IMR-90 (cell line): ENCODE results near the gene CCDC88B. TPM values are rescaled to one million over a fixed set of nuclear protein-coding genes. Genes with fewer than 3 reads are reported as not detected.

ENCODE experiments used
- ATAC-seq: fragments of 200-7000 bp; cut with Tn5 transposase; 2 replicates; pipeline ENCODE4 v1.9.1; 2020; ENCODE audit warnings: low read depth, mild to moderate bottlenecking, moderate library complexity
- BruUV-seq: library from RNA; stranded (reverse); fragments of 400-500 nt; replicated peaks from 2 replicates; lab custom pipeline; 2021; lab: Mats Ljungman, UMichigan
- CTCF ChIA-PET: fragments of 300-600 bp; formaldehyde crosslinking; extraction: SDS; loops from one replicate; lab custom pipeline; 2021; ENCODE audit warnings: antibody characterized with exemption; lab: Yijun Ruan, JAX
- POLR2A ChIA-PET: fragments of 300-600 bp; sonication (Branson Sonifier 250); formaldehyde crosslinking; loops from one replicate; lab custom pipeline; 2022; ENCODE audit warnings: antibody characterized with exemption; ENCODE audit not compliant: unreplicated experiment; lab: Charles Lee
- DNase-seq: peaks from one replicate; pipeline ENCODE4 v3.0.0; 2013
- H2AFZ ChIP-seq: replicated peaks from 2 replicates; pipeline ENCODE3; 2013; ENCODE audit warnings: low read length, mild to moderate bottlenecking; ENCODE audit not compliant: poor library complexity
- H2AK5ac ChIP-seq: 2 replicates; pipeline ENCODE4 v1.6.1; 2013; ENCODE audit warnings: low read depth, low read length, inconsistent platforms
- H2AK9ac ChIP-seq: replicated peaks from 2 replicates; pipeline ENCODE3; 2013; ENCODE audit warnings: mild to moderate bottlenecking, low read depth, low read length, moderate library complexity; ENCODE audit not compliant: poor library complexity
- H2BK120ac ChIP-seq: 2 replicates; pipeline ENCODE4 v1.6.1; 2013; ENCODE audit warnings: low read depth, low read length, inconsistent platforms
- H2BK15ac ChIP-seq: 3 replicates; pipeline ENCODE4 v1.6.1; 2013; ENCODE audit warnings: low read depth, low read length, inconsistent platforms
- H2BK20ac ChIP-seq: 2 replicates; pipeline ENCODE4 v1.6.1; 2013; ENCODE audit warnings: low read depth, mild to moderate bottlenecking, inconsistent platforms, low read length, moderate library complexity
- H2BK5ac ChIP-seq: 2 replicates; pipeline ENCODE4 v1.6.1; 2013; ENCODE audit warnings: mild to moderate bottlenecking, low read depth, low read length, inconsistent platforms; ENCODE audit not compliant: poor library complexity, severe bottlenecking
- H3K14ac ChIP-seq: replicated peaks from 2 replicates; pipeline ENCODE4 v1.6.1; 2013; ENCODE audit warnings: low read depth, low read length, inconsistent platforms
- H3K18ac ChIP-seq: 2 replicates; pipeline ENCODE4 v1.6.1; 2013; ENCODE audit warnings: low read depth, low read length, control low read depth
- H3K23ac ChIP-seq: 2 replicates; pipeline ENCODE4 v1.6.1; 2013; ENCODE audit warnings: low read depth, low read length, inconsistent platforms
- H3K27ac ChIP-seq: 2 replicates; pipeline ENCODE4 v1.5.1; 2013; ENCODE audit warnings: mild to moderate bottlenecking, control low read depth, low read length; ENCODE audit not compliant: insufficient read depth
- H3K27me3 ChIP-seq: 2 replicates; pipeline ENCODE4 v1.6.1; 2013; ENCODE audit warnings: low read length; ENCODE audit not compliant: control insufficient read depth, insufficient read depth
- H3K36me3 ChIP-seq: 2 replicates; pipeline ENCODE4 v1.6.1; 2013; ENCODE audit warnings: low read length, mixed read lengths; ENCODE audit not compliant: control insufficient read depth, insufficient read depth
- H3K4ac ChIP-seq: 2 replicates; pipeline ENCODE4 v1.6.1; 2013; ENCODE audit warnings: low read depth, low read length, inconsistent platforms
- H3K4me1 ChIP-seq: 2 replicates; pipeline ENCODE4 v1.6.1; 2013; ENCODE audit warnings: low read length, mixed read lengths; ENCODE audit not compliant: control insufficient read depth, insufficient read depth
- H3K4me2 ChIP-seq: 2 replicates; pipeline ENCODE4 v1.6.1; 2013; ENCODE audit warnings: low read depth, mild to moderate bottlenecking, control low read depth, low read length, moderate library complexity
- H3K4me3 ChIP-seq: 2 replicates; pipeline ENCODE4 v1.5.1; 2013; ENCODE audit warnings: low read depth, mild to moderate bottlenecking, control low read depth, low read length, moderate library complexity; ENCODE audit not compliant: insufficient read depth
- H3K56ac ChIP-seq: 2 replicates; pipeline ENCODE4 v1.6.1; 2013; ENCODE audit warnings: low read length, inconsistent platforms; ENCODE audit not compliant: insufficient read depth; ENCODE audit errors: extremely low read depth
- H3K79me1 ChIP-seq, 2 experiments: 2 replicates each; pipeline ENCODE4 v1.6.1; 2013; ENCODE audit warnings: low read length in 2 of 2, inconsistent platforms in 1 of 2, low read depth in 1 of 2
- H3K9ac ChIP-seq: 2 replicates; pipeline ENCODE4 v1.6.1; 2013; ENCODE audit warnings: low read depth, low read length, control low read depth
- H3K9me1 ChIP-seq: 2 replicates; pipeline ENCODE4 v1.6.1; 2013; ENCODE audit warnings: low read length, inconsistent platforms; ENCODE audit not compliant: insufficient read depth
- H3K9me3 ChIP-seq: 2 replicates; pipeline ENCODE4 v1.6.1; 2013; ENCODE audit warnings: low read length; ENCODE audit not compliant: control insufficient read depth, insufficient read depth
- H4K20me1 ChIP-seq: 2 replicates; pipeline ENCODE4 v1.6.1; 2013; ENCODE audit warnings: low read length, inconsistent platforms; ENCODE audit not compliant: insufficient read depth
- H4K5ac ChIP-seq: 2 replicates; pipeline ENCODE4 v1.6.1; 2013; ENCODE audit warnings: mild to moderate bottlenecking, low read depth, low read length, control low read depth
- H4K8ac ChIP-seq, 2 experiments: 2 replicates each; pipeline ENCODE4 v1.6.1; 2013; ENCODE audit warnings: low read depth in 2 of 2, low read length in 2 of 2, control low read depth in 1 of 2, inconsistent platforms in 1 of 2
- H4K91ac ChIP-seq: 2 replicates; pipeline ENCODE4 v1.6.1; 2013; ENCODE audit warnings: low read depth, low read length, inconsistent platforms; ENCODE audit not compliant: insufficient read depth
- BHLHE40 ChIP-seq: fragments of 150-350 bp; IDR thresholded peaks from 2 replicates; pipeline ENCODE4 v1.6.1; 2016; ENCODE audit warnings: mild to moderate bottlenecking, low read depth, low read length
- CEBPB ChIP-seq: IDR thresholded peaks from 2 replicates; pipeline ENCODE4 v1.6.1; 2012; ENCODE audit warnings: low read depth, low read length, improper control_type of control experiment
- CHD1 ChIP-seq: IDR thresholded peaks from 2 replicates; pipeline ENCODE4 v1.6.1; 2012; ENCODE audit warnings: low read depth, low read length, improper control_type of control experiment
- FOS ChIP-seq: fragments of 150-350 bp; IDR thresholded peaks from 2 replicates; pipeline ENCODE4 v1.6.1; 2016; ENCODE audit warnings: low read depth, low read length
- MAFK ChIP-seq: IDR thresholded peaks from 2 replicates; pipeline ENCODE4 v1.6.1; 2012; ENCODE audit warnings: low read depth, low read length, improper control_type of control experiment
- MAZ ChIP-seq: IDR thresholded peaks from 2 replicates; pipeline ENCODE4 v1.6.1; 2012; ENCODE audit warnings: low read depth, mild to moderate bottlenecking, low read length, improper control_type of control experiment, moderate library complexity, borderline replicate concordance
- MXI1 ChIP-seq: IDR thresholded peaks from 2 replicates; pipeline ENCODE4 v1.6.1; 2012; ENCODE audit warnings: low read depth, mild to moderate bottlenecking, low read length, moderate library complexity, borderline replicate concordance
- NFE2L2 ChIP-seq: fragments of 150-350 bp; IDR thresholded peaks from 2 replicates; pipeline ENCODE4 v1.6.1; 2016; ENCODE audit warnings: low read depth, mild to moderate bottlenecking, low read length
- POLR2A ChIP-seq: IDR thresholded peaks from 2 replicates; pipeline ENCODE4 v1.6.1; 2012; ENCODE audit warnings: mild to moderate bottlenecking, low read depth, low read length
- RAD21 ChIP-seq: IDR thresholded peaks from 2 replicates; pipeline ENCODE4 v1.6.1; 2012; ENCODE audit warnings: low read length, improper control_type of control experiment
- RCOR1 ChIP-seq: IDR thresholded peaks from 2 replicates; pipeline ENCODE4 v1.6.1; 2012; ENCODE audit warnings: mild to moderate bottlenecking, low read length, improper control_type of control experiment; ENCODE audit not compliant: insufficient replicate concordance
- RFX5 ChIP-seq: IDR thresholded peaks from 2 replicates; pipeline ENCODE4 v1.8.0; 2012; ENCODE audit warnings: low read depth, mild to moderate bottlenecking, low read length, moderate library complexity
- SMC3 ChIP-seq: fragments of 150-350 bp; IDR thresholded peaks from 2 replicates; pipeline ENCODE4 v1.6.1; 2016; ENCODE audit warnings: low read depth, mild to moderate bottlenecking, antibody characterized with exemption, low read length, moderate library complexity
- WGBS, 2 experiments: methylation state at CpG; one replicate each; pipeline versions ENCODE4 v1.1.5 to v1.1.7; 2013; ENCODE audit warnings: missing lambda C conversion rate in 2 of 2; ENCODE audit not compliant: insufficient read length in 1 of 2; ENCODE audit errors: extremely low coverage in 2 of 2; 5-methylcytosine and 5-hydroxymethylcytosine counted together
- dilution Hi-C: fragments of 300-500 bp; cut with HindIII; formaldehyde crosslinking; loops from one replicate; pipeline ENCODE4 v1.14.3; 2018; ENCODE audit warnings: low sequenced_read_pairs; ENCODE audit not compliant: unreplicated experiment
- in situ Hi-C: fragments of 300-500 bp; cut with MboI; formaldehyde crosslinking; loops from 3 replicates; pipeline ENCODE4 v1.14.3; 2019; ENCODE audit warnings: low sequenced_read_pairs, inconsistent platforms, mixed read lengths
- intact Hi-C: fragments of 100-400 bp; cut with micrococcal nuclease; formaldehyde crosslinking; loops from 2 replicates; pipeline ENCODE4 v1.10.0; 2022
- polyA plus RNA-seq, 3 experiments: library from polyadenylated mRNA; depleted of rRNA; stranded (reverse); fragments of >200 nt; gene quantifications; 2 replicates each; pipeline ENCODE4 v1.2.3, GENCODE V29; 2012; ENCODE audit warnings: low replicate concordance in 1 of 3
- total RNA-seq: library from RNA; depleted of rRNA; stranded (reverse); fragments of >200 nt; gene quantifications from 2 replicates; pipeline ENCODE4 v1.2.3, GENCODE V29; 2012
- TF ChIP-seq, protein P1 (sequence below): conservative IDR thresholded peaks from 2 replicates; pipeline ENCODE4 v1.5.1; 2012; ENCODE audit warnings: mild to moderate bottlenecking, low read depth, low read length, improper control_type of control experiment
- TF ChIP-seq, protein P2 (sequence below): fragments of 150-350 bp; IDR thresholded peaks from 2 replicates; pipeline ENCODE4 v1.6.1; 2017; ENCODE audit warnings: mild to moderate bottlenecking, antibody characterized with exemption, low read length, low read depth
- TF ChIP-seq, protein P3 (sequence below): fragments of 150-350 bp; IDR thresholded peaks from 2 replicates; pipeline ENCODE4 v1.6.1; 2016; ENCODE audit warnings: low read depth, mild to moderate bottlenecking, low read length, moderate library complexity, borderline replicate concordance

CCDC88B gene
- total and polyA plus RNA-seq, 2 of the 4 experiments (the other 2 are of a cell fraction), result 1.3 to 2.5 TPM

DNA sequence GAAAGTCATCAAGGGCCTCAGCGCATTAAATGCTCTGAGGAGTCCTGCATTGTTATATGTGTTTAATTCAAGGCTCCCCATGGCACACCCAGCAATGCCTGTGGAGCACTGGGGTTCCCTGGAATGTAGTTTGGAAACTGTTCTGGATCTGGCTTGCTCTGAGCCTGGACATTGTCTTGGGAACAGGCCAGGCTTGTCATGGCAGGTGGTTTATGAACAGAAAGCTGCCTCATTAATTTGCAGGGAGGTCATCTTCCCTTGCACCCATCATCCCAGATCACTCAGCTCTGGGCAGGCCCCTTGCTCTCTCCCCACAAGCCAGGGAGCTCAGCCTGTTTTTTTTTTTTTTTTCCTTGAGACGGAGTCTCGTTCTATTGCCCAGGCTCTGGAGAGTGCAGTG is 51.8 kb downstream of the CCDC88B start:
- dilution Hi-C loops (no loop called here), intact Hi-C loops (no loop called here), in situ Hi-C loops (no loop called here)
- Histone ChIP-seq H3K4me3 (no peak overlapping the region), H3K4me1 (peaks cover 3% of the 10 kb centered on the region; the same call in 1 of the 2 replicates), H3K9ac (no peak overlapping the region), H2BK120ac (no peak overlapping the region), H3K23ac (no peak overlapping the region), H3K18ac (no peak overlapping the region), H2BK15ac (no peak overlapping the region), H3K79me1 (no peaks in the 10 kb centered on the region), H2BK5ac (no peak overlapping the region), H2AFZ (no peak overlapping the region), H3K27me3 (peaks cover 44% of the 10 kb centered on the region), H4K5ac (no peak overlapping the region), H4K20me1 (no peaks in the 10 kb centered on the region), H3K4me2 (no peak overlapping the region), H3K56ac (no peak overlapping the region), H3K9me1 (0 out of 2 replicates have a peak, but pooled peaks cover 4% of the 10 kb centered on the region), H3K27ac (no peak overlapping the region), H4K8ac (no peak overlapping the region), H2BK20ac (no peak overlapping the region), H3K36me3 (no peaks in the 10 kb centered on the region), H2AK5ac (no peak overlapping the region), H3K14ac (no peak overlapping the region), H3K4ac (no peak overlapping the region), H3K9me3 (peaks cover 3% of the 10 kb centered on the region), H2AK9ac (no peak overlapping the region), H4K91ac (no peak overlapping the region)
- WGBS, 2 experiments, result 80% methylated on average over 1 of the region's 3 CpGs; no CpG with 5 or more reads in 1 of the 2 experiments
- ChIA-PET POLR2A (no interaction called here), CTCF (interaction anchor here (0.6 kb wide), 1 partner anchor 86 kb away, joined by 3 read pairs; no protein-coding TSS in a partner anchor)
- ATAC-seq (no peak), DNase-seq (no peak)
- BruUV-seq, result no TSS peak
- TF ChIP-seq MXI1, result no peak
- TF ChIP-seq RCOR1, result no peak
- no peak for TF ChIP-seq SMC3
- TF ChIP-seq, protein P1, sequence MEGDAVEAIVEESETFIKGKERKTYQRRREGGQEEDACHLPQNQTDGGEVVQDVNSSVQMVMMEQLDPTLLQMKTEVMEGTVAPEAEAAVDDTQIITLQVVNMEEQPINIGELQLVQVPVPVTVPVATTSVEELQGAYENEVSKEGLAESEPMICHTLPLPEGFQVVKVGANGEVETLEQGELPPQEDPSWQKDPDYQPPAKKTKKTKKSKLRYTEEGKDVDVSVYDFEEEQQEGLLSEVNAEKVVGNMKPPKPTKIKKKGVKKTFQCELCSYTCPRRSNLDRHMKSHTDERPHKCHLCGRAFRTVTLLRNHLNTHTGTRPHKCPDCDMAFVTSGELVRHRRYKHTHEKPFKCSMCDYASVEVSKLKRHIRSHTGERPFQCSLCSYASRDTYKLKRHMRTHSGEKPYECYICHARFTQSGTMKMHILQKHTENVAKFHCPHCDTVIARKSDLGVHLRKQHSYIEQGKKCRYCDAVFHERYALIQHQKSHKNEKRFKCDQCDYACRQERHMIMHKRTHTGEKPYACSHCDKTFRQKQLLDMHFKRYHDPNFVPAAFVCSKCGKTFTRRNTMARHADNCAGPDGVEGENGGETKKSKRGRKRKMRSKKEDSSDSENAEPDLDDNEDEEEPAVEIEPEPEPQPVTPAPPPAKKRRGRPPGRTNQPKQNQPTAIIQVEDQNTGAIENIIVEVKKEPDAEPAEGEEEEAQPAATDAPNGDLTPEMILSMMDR, result no peak
- TF ChIP-seq RAD21, result no peak
- TF ChIP-seq, protein P2, sequence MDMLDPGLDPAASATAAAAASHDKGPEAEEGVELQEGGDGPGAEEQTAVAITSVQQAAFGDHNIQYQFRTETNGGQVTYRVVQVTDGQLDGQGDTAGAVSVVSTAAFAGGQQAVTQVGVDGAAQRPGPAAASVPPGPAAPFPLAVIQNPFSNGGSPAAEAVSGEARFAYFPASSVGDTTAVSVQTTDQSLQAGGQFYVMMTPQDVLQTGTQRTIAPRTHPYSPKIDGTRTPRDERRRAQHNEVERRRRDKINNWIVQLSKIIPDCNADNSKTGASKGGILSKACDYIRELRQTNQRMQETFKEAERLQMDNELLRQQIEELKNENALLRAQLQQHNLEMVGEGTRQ, result no peak
- TF ChIP-seq BHLHE40, result no peak
- no peak for TF ChIP-seq FOS
- TF ChIP-seq, protein P3, sequence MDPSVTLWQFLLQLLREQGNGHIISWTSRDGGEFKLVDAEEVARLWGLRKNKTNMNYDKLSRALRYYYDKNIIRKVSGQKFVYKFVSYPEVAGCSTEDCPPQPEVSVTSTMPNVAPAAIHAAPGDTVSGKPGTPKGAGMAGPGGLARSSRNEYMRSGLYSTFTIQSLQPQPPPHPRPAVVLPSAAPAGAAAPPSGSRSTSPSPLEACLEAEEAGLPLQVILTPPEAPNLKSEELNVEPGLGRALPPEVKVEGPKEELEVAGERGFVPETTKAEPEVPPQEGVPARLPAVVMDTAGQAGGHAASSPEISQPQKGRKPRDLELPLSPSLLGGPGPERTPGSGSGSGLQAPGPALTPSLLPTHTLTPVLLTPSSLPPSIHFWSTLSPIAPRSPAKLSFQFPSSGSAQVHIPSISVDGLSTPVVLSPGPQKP, result no peak
- no peak for TF ChIP-seq MAFK
- no peak for TF ChIP-seq MAZ
- no peak for TF ChIP-seq CHD1
- no peak for TF ChIP-seq CEBPB
- no peak for TF ChIP-seq NFE2L2
- no peak for TF ChIP-seq POLR2A
- no peak for TF ChIP-seq RFX5
